Activated CD4-positive, CD25-positive, alpha-beta regulatory T cell treated with anti-CD3 and anti-CD28 coated beads, Interleukin-2, amount 50 U/mL, for 16 hours (primary cell): ENCODE measurements around the gene MCTS1.
"Not testable (repeated sequence)": the region's sequence is repeated elsewhere in the genome, so short reads cannot be mapped to it uniquely, and the experiment has no call there.

Experiments
- DNase-seq: peaks from one replicate; pipeline ENCODE4 v3.0.0-alpha.2; 2020; ENCODE audit warnings: low read depth, low spot score

Gene MCTS1

GRCh38 chrX:120603707-120604360 lies at the start of gene MCTS1:
Gene MCTS1 (plus strand): TSS chrX:120604101. CDS start chrX:120604237, 136 bp downstream.
- peak; percentile 58 for DNase-seq

- no peak for DNase-seq
These were observed 47.6 kb upstream of the MCTS1 start for GRCh38 chrX:120556251-120556650.

DNA sequence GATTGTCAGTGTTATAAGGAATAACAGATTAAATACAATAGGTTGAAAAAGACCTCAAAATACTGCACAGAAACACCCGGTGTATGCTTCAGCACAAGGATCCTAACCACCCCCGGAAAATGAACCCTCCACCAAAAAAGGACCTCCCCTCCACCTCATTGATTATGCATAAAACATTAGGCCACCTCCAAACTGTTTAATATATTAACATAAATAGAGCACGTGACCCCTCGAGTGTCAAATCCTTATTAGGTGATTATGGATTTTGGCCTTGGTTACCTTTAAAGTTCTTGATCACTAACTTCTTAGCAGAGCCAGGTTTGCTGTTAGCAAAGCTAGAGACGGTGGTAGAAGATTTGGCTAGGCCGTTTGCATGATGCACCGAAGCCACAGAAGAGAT lies 44.1 kb upstream of the MCTS1 start:
- DNase-seq, result no peak

DNA sequence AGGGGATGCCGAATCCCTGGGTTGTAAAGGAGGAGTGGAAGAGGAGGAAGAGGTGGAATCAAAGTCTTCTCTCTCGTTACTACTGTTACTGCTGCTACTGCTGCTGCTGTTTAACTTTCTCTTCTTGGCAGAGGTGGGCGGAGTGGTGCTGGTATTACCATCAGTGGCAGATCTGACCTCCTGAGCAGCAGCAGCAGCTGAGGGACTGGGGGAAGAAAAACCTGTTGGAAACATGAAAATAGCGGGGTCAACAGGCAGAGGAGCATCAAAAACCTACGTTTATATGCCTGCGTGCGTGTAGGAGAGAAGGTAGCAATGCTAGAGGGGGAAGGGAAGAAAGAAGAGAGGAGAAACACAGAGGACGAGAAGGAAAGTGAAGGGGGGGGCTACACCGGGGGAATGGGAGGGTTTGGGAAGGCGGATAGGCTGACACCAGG lies 43.5 kb upstream of the MCTS1 start:
- DNase-seq, result peak; percentile 2

DNA sequence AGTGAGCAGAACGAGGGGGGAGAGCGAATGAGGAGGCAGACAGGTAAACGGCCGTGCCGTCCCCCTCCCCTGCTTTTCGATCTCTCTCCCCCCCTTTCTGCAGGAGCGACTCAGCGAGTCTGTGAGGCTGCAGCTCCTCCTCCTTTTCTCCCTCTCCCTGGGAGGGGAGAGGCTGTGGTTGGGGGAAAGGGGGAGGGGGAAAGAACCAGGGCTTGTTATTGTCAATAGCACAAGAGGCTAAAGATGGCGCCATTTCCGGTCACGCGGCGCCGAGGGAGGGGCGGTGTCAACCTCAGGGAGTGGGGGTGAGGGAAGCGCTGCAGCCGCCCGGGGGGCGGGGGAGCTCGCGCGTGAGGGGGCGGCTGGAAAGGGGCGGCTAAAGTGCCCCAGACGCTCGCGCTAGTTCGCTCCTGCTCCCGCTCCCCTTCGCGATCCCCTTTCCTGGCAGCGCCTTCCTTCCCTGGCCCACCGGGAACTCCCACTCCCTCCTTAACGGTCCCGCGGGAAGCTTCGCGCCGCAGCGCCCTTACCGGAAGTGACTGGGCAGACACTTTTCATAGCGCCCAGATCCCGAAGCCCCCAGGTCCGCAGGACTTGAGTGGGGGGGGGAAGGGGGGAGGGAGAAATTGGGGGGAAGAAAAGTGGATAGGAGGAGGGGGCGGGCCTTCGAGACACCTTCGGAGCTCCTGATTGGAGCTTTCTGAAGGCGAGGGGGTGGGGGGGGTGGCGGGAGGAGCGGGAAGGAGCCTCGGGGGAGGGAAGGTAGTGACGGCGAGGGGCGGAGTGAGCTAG lies 42.9 kb upstream of the MCTS1 start, which contains the start of gene CUL4B:
Gene CUL4B (minus strand): TSS at position 121 of the 792 bp plus-strand sequence. CDS start 324 bp downstream, outside the sequence.
- peak; percentile 87 for DNase-seq

DNA sequence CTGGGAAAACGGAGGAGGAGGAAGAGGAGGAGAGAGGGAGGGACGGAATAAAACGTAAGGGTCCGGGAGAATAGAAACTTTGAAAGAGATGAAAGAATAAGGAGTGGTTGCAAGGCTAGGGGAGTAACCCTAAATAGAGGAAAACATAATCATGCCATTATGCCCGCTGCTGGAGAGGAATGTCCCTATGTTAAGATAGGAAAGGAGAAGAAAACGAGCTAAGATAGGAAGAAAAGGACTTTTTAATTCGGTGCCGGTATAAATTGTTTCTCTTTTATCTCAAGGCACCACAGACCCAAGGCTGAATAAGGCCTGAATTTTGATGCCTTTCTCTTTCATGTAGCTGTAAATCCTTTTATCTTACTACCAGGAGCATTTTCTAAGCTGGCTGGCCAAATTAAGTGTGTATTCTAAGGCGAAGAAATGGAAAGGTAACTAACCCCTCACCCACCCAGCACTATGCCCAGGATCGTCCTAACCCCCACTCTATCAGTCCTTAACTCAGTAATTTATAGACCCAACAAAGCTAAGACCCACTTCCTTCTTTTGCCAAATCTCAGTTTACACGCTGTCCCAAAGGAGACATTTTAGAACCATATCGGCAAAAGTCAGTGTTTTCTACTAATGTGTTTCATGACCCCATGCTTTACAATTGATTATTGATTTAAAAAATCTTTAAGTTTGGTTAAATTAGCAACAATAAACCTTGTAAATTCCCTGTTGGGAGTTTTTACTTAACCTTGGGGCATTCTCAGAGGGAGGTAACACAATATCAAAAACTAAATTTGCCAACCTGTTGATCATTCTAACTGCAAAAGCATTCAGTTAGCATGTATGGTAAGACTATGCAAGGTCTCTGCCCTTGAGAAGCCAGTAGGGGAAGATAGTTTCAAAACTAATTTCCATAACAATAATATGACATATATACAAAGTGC lies 42.0 kb upstream of the MCTS1 start:
- no peak for DNase-seq

DNA sequence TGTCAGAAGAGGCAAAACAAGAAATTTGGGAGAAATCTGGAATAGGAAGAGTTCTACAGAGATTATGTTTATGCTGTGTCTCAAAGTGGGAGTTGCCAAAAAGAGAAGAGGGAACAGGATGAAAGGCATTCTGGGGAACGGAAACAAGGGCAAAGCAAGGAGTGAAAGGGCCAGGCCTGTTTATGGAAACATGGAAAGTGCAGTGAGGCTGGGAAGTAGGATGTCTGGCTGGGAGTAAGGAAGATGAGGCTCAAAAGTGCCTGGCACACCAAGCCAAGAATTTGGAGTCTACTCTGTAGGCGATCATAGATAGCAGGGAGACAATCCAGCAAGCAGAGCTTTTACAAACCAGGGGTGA lies 41.4 kb upstream of the MCTS1 start:
- no peak for DNase-seq

DNA sequence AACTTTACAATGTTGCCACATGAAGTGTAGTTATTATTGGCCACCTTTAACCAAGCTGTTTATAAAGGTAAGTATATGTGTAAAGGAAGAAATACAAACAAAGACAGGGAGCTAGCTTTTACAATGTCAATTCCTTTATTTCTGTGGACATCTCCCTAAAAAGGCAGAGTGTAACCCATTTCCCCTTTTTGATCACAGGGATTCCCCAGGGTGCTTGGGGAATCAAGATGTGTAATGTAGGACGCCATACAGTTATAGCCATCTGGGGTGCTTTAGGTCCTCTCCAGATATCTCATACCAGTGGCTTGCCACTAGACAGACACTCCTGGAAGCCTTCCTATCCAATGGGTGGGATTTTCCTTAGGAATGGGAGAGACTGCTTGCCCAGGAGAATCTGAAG lies 39.0 kb upstream of the MCTS1 start:
- DNase-seq, result no peak

GRCh38 chrX:120566817-120567216 lies 37.1 kb upstream of the MCTS1 start:
- DNase-seq, result no peak

- DNase-seq, result no peak
These were observed 35.9 kb upstream of the MCTS1 start for GRCh38 chrX:120568035-120568434.

DNA sequence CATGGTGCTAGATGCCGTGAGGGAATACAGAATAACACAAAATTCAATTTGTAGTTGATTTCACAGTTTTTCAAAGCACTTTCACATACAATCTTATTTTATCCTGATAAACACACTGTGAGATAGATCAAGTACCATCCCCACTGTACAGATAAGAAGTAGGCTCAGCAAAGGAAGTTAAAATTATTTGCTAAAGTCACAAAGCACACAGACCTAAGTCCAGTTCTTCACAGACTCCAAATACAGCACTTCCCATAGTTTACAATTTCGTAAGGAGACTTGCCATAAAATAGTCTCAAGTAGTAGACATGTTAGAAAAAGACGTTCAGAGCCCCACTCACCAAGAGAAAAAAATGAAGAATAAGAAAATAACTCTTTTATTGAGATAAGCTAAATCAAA lies 35.3 kb upstream of the MCTS1 start:
- DNase-seq, result no peak

GRCh38 chrX:120570011-120570600 lies 33.8 kb upstream of the MCTS1 start:
- no peak for DNase-seq

DNA sequence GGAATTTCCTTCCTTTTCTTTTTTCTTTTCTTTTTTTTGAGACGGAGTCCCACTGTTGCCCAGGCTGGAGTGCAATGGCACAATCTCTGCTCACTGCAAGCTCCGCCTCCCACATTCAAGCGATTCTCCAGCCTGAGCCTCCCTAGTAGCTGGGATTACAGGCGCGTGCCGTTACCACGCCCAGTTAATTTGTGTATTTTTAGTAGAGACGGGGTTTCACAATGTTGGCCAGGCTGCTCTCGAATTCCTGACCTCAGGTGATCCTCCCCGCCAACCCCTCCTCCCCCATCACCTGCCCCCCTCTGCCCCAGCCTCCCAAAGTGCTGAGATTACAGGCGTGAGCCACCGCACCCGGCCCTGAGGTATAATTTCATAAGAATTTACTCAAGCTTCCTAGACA lies 30.1 kb upstream of the MCTS1 start:
- DNase-seq, result not testable (repeated sequence)

GRCh38 chrX:120575379-120576114 lies 28.4 kb upstream of the MCTS1 start:
- no peak for DNase-seq

- no peak for DNase-seq
These were observed 18.2 kb upstream of the MCTS1 start for GRCh38 chrX:120585702-120586101.

DNA sequence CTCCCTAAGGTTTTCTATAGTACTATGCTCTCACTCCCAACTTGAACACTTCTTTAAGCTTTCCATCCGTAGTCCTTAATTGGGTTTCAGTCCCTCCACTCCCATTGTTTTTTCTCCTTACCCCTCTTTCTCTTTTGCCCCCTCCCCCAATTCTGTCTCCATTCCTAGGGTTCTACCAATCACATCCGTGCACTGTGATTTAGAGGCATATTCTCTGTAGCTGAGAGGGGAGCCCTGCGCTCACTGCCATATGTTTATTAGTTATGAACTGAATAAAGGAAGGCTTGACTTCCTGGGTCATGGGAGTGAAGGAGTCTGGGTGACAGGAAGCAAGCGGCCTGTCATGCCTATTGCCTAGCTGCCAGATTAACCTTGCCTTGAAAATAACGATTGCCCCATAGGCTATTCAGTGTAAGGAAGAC lies 471 bp downstream of the MCTS1 start:
- DNase-seq, result peak; percentile 0

- no peak for DNase-seq
These were observed 8.2 kb downstream of the MCTS1 start for GRCh38 chrX:120612086-120612485.

GRCh38 chrX:120614816-120615215 lies 10.9 kb downstream of the MCTS1 start:
- no peak for DNase-seq

- no peak for DNase-seq
These were observed 14.2 kb downstream of the MCTS1 start for GRCh38 chrX:120617996-120618630.

GRCh38 chrX:120625371-120625770 lies 21.5 kb downstream of the MCTS1 start:
- no peak for DNase-seq
